GM19239 (cell line): ENCODE results near the gene GABBR2.
"Not testable (repeated sequence)": the region's sequence is repeated elsewhere in the genome, so short reads cannot be mapped to it uniquely, and the experiment has no call there.

Experiments
- DNase-seq: peaks from one replicate; pipeline ENCODE4 v3.0.0; 2011; ENCODE audit warnings: low spot score; ENCODE audit not compliant: insufficient read length
- FAIRE-seq: peaks from 2 replicates; lab custom pipeline; 2011; peaks lifted over from hg19 to GRCh38; lab: Jason Lieb, UNC

The GABBR2 gene

GRCh38 chr9:98291820-98292219, 416.9 kb downstream of the GABBR2 start:
- FAIRE-seq (no peak), DNase-seq (no peak)

DNA sequence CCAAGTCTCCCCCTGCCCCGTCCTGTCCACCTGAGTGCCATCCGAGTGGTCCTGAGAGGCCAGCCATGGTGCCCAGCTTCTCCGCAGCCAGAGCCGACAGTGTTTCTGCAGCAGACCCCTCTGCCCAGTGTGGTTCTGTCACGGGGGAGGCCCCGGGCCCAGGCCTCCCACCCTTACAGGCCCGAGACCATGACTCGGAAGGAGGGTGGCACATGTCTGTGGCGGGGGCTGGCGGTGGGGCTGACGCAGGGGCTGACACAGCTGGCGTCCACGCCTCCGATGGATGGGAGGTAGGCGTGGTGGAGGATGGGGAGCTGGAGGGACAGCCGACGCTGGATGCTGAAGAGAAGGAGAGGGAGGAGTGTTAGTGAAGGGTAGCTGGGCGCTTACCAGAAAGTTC, 418.3 kb downstream of the GABBR2 start:
- FAIRE-seq (no peak), DNase-seq (no peak)

DNA sequence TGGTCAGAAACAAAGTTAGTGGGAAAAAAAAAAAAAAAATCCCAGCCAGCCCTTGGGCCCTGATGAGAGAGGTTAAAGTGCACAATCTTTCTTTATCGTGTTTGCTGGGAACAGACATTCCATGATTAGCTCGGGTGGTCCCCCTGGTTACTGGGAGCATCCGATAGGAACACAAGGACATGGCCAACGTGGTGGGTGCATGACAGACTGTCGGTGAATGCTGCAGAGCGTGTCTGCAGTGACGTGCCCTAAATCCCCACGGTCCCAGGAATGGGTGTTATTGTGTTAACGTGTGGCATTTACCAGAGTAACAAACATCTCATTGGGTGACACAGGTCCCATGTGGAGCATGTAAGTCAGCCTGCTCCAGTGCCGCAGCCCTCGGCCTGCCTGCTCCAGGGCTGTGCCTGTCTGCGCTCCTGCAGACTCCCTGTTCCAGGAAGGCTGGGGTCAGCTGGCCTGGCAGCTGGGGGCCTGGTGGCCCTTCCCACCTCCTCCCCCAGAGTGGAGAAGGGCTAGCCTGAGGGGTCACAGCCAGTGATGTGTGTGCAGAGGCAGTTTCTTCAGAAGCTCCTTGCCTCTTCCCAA, 419.0 kb downstream of the GABBR2 start:
- no peak for DNase-seq
- FAIRE-seq, result no peak

DNA sequence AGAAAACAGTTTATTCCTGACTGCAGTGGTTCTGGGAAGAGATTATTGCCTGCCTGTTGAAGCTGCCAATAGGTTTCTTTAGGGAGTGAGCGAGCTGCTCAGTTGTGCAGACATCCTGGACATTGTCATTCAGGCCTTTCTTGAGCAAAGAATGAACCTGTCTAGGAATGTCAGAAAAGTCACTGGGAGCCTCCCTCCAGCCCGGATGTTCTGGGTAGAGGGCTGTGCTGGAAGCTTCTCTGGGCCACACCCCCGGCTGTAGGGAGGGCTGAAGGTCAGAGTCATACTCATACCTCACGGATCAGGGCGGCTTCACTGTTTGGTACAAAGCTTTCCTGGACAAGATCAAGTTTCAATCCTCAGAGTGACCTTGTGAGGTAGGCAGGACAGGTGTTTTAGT, 419.9 kb downstream of the GABBR2 start:
- DNase-seq (no peak), FAIRE-seq (no peak)

GRCh38 chr9:98287384-98287783, 421.4 kb downstream of the GABBR2 start:
- no peak for FAIRE-seq
- DNase-seq, result no peak

DNA sequence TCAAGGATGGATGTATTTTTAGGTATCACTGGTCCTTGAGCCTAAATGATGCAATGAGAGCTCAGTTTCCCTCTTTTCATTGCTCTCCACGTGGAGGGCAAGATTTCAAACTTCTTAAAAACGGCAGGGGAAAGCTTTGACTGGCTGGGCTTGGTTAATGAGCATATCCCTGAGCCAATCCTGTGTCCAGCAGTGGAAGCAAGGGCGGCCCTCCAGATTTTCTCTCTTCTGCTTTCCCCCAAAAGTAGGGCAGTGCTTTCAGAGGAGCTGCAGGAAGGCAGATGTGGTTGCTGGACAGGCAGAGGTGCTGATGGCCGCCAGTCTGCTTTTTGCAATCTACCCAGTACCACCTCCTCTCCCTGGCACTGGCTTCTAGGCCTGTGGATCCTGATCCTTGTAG, 423.3 kb downstream of the GABBR2 start:
- DNase-seq, result no peak
- no peak for FAIRE-seq

GRCh38 chr9:98284754-98285153, 424.0 kb downstream of the GABBR2 start:
- DNase-seq (no peak), FAIRE-seq (no peak)

DNA sequence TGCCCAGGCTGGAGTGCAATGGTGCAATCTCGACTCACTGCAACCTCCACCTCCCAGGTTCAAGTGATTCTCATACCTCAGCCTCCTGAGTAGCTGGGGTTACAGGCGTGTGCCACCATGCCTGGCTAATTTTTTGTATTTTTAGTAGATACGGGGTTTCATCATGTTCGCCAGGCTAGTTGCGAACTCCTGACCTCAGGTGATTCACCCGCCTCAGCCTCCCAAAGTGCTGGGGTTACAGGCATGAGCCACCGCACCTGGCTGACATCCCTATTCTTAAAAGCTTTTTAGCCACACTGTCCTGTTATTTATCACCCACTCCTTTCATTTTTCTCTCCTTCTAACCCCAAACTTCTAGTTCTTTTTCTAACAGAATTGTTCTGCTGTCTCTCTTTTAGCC, 425.6 kb downstream of the GABBR2 start:
- not testable (repeated sequence) for DNase-seq, FAIRE-seq

GRCh38 chr9:98281281-98281680, 427.5 kb downstream of the GABBR2 start:
- DNase-seq, result no peak
- no peak for FAIRE-seq

- no peak for FAIRE-seq
- DNase-seq, result no peak
Measured at GRCh38 chr9:98280574-98280973, 428.2 kb downstream of the GABBR2 start.

GRCh38 chr9:98280162-98280561, 428.6 kb downstream of the GABBR2 start:
- DNase-seq (no peak), FAIRE-seq (no peak)

GRCh38 chr9:98276907-98277469, 431.7 kb downstream of the GABBR2 start:
- no peak for DNase-seq

GRCh38 chr9:98275159-98275558, 433.6 kb downstream of the GABBR2 start:
- DNase-seq, result no peak
- FAIRE-seq, result no peak

More at GRCh38 chr9:98276907-98277469, 431.7 kb downstream of the GABBR2 start:
- FAIRE-seq, result no peak

GRCh38 chr9:98272083-98272482, 436.7 kb downstream of the GABBR2 start:
- FAIRE-seq (no peak), DNase-seq (no peak)

DNA sequence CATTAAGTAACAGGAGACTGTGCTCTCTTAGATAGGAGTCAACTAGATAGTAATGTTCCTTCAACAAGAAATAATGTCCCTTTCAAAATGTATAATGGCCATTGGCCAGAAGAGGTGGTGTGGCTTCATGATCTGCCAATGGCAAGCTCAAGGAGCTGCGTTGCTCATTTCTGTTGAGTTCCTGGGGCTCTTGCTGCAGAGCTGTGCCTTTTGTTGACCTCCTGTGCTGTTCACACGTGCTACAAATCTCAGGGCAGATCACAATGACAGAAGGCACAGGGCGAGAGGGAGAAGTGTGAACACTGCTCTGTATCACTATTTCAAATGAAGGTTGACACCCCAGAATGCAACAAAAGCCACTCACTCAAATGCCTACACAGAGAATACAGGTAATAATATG, 437.3 kb downstream of the GABBR2 start:
- no peak for DNase-seq
- FAIRE-seq, result no peak

GRCh38 chr9:98270284-98270683, 438.5 kb downstream of the GABBR2 start:
- DNase-seq, FAIRE-seq: not testable (repeated sequence)

GRCh38 chr9:98269652-98270051, 439.1 kb downstream of the GABBR2 start:
- FAIRE-seq, result not testable (repeated sequence)

DNA sequence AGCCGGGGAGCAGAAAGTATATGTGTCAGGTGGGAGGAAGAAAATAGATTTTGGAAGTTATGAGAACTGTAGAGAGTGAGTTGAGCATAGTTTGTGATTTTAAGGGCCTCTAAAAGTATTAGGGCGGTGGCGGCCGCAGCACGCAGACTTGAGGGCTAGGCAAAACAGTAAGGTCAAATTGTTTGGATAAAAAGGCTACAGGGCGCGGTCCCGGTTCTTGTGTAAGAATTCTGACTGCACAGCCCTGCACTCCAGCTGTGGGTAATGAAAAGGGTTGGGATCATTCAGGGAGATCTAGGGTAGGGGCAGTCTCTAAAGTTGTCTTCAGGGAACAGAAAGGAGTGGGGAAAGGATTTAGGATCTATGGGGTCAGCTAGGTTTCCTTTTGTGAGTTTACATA, 441.2 kb downstream of the GABBR2 start:
- DNase-seq, FAIRE-seq: not testable (repeated sequence)

More at GRCh38 chr9:98269652-98270051, 439.1 kb downstream of the GABBR2 start:
- DNase-seq, result not testable (repeated sequence)

DNA sequence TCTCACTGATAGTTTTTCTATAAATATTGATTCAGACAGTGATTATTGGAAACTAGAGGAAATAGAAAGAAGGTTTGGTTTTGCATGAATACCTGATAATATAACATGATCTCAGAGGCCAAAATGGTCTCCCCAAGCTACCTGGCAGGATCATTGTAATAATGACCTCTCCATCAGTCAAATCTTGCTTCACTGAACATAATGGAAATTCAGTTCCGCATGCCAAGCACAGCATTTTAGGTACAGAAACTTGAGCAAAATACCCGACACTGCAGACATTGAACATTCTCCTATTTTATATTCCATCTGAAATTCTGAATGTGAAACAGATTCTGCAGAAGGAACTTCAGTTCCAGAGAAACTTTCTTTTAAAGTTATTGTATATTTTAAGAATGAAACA, 444.2 kb downstream of the GABBR2 start:
- DNase-seq (no peak), FAIRE-seq (no peak)

GRCh38 chr9:98263482-98264357, 445.0 kb downstream of the GABBR2 start:
- peak; percentile 37 for DNase-seq
- peak; percentile 72 for FAIRE-seq

- FAIRE-seq, result no peak
- DNase-seq, result no peak
Measured at GRCh38 chr9:98263080-98263479, 445.7 kb downstream of the GABBR2 start.
